ENCODE measurements around the gene MFAP3. TPM values are rescaled to one million over a fixed set of nuclear protein-coding genes. Genes with fewer than 3 reads are reported as not detected.

The MFAP3 gene
- total and polyA plus RNA-seq, 10 of the 15 experiments (the other 5 are each of a cell fraction or from before 2014, with no cell fraction given): 2.5 to 22.9 (median 13.4) TPM

GRCh38 chr5:153999995-154000394 is 38.8 kb upstream of the MFAP3 start:
- H3K9me3 ChIP-seq (replicated peaks; ENCODE audit: control insufficient read depth, insufficient read depth, low read length): no peaks in the 10 kb centered on the region
- WGBS (ENCODE audit: insufficient coverage, insufficient replicate concordance, low lambda C conversion rate, missing lambda C conversion rate): 94% methylated on average over 3 of the region's 3 CpGs
- no peaks in the 10 kb centered on the region for H3K4me1 ChIP-seq (ENCODE audit: control insufficient read depth, insufficient read depth, low read length)
- intact Hi-C loops (cut with micrococcal nuclease; ENCODE audit: unreplicated experiment) (no loop called here), in situ Hi-C loops (cut with MboI) (no loop called here)
- no peak for ATAC-seq
- ChIA-PET SMC1A (ENCODE audit: uncharacterized antibody, unreplicated experiment) (no interaction called here), CTCF (interaction anchor here (0.7 kb wide), 1 partner anchor 399 kb away, joined by 3 read pairs; no protein-coding TSS in a partner anchor), RAD21 (ENCODE audit: unreplicated experiment) (interaction anchor here (1.3 kb wide), 1 partner anchor 405 kb away, joined by 3 read pairs; no protein-coding TSS in a partner anchor), POLR2A (no interaction called here)
- H2AFZ ChIP-seq (ENCODE audit: control insufficient read depth, low read depth, low read length): no peak overlapping the region
- no peak for TF ChIP-seq FOXK2 (IDR thresholded peaks at IDR 0.05)
- TF ChIP-seq NRF1 (conservative IDR thresholded peaks at IDR 0.05; ENCODE audit: low read depth, low read length): no peak
- no peak for TF ChIP-seq TCF7 (IDR thresholded peaks at IDR 0.05; ENCODE audit: borderline replicate concordance)
- no peak for TF ChIP-seq KDM1A (IDR thresholded peaks at IDR 0.05; ENCODE audit: borderline replicate concordance)
- TF ChIP-seq NFIC (IDR thresholded peaks at IDR 0.05; ENCODE audit: low read depth, low read length): no peak
- no peak for TF ChIP-seq ZBTB11 (CRISPR knock-in tag; IDR thresholded peaks at IDR 0.05)
- no peak for TF ChIP-seq RELA (IDR thresholded peaks at IDR 0.05; ENCODE audit: borderline replicate concordance, partially characterized antibody)
- no peak for TF ChIP-seq MTA2 (IDR thresholded peaks at IDR 0.05; ENCODE audit: low read depth)
- TF ChIP-seq CBX3 (IDR thresholded peaks at IDR 0.05; ENCODE audit: borderline replicate concordance, low read depth): no peak
- no peak for TF ChIP-seq ZBED1 (IDR thresholded peaks at IDR 0.05; ENCODE audit: borderline replicate concordance)
- TF ChIP-seq HDGF (IDR thresholded peaks at IDR 0.05): no peak
- no peak for TF ChIP-seq ASH2L (IDR thresholded peaks at IDR 0.05; ENCODE audit: borderline replicate concordance, low read depth)
- TF ChIP-seq, protein P1, sequence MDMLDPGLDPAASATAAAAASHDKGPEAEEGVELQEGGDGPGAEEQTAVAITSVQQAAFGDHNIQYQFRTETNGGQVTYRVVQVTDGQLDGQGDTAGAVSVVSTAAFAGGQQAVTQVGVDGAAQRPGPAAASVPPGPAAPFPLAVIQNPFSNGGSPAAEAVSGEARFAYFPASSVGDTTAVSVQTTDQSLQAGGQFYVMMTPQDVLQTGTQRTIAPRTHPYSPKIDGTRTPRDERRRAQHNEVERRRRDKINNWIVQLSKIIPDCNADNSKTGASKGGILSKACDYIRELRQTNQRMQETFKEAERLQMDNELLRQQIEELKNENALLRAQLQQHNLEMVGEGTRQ (IDR thresholded peaks at IDR 0.05; ENCODE audit: borderline replicate concordance, low read depth, low read length): no peak
- no peak overlapping the region for H3K27ac ChIP-seq (ENCODE audit: control insufficient read depth, insufficient read depth)
- no peak overlapping the region for H3K9ac ChIP-seq (ENCODE audit: control insufficient read depth, insufficient read depth, low read length)
- peaks cover 0 to 4% of the 10 kb centered on the region in 2 experiments; a peak in 1 of 4 replicates for H3K36me3 ChIP-seq (ENCODE audit: control insufficient read depth in 2 of 2, insufficient read depth in 2 of 2, low read length in 1 of 2)
- H3K4me2 ChIP-seq (ENCODE audit: control insufficient read depth, insufficient read depth): no peak overlapping the region
- no peaks in the 10 kb centered on the region for H3K79me2 ChIP-seq (ENCODE audit: control insufficient read depth, insufficient read depth, low read length)
- BruUV-seq (replicated peaks): no TSS peak
- H3K27me3 ChIP-seq (replicated peaks in 1 of 2; ENCODE audit: control insufficient read depth in 2 of 2, insufficient read depth in 2 of 2, low read length in 1 of 2): no peaks in the 10 kb centered on the region
- H4K20me1 ChIP-seq (ENCODE audit: control insufficient read depth, insufficient read depth): no peaks in the 10 kb centered on the region
- H3K4me3 ChIP-seq: no peak overlapping the region
- no peak for FAIRE-seq
- no peak for DNase-seq (ENCODE audit: low read depth, low spot score)

Data from GM12878 (cell line).